ENCODE measurements around the gene C15orf40. TPM values are rescaled to one million over a fixed set of nuclear protein-coding genes. Genes with fewer than 3 reads are reported as not detected.
"Not testable (repeated sequence)": the region's sequence is repeated elsewhere in the genome, so short reads cannot be mapped to it uniquely, and the experiment has no call there.

C15orf40 gene
- total and polyA plus RNA-seq, 2 experiments from 2014 or later = 12.2 to 29.1 TPM

GRCh38 chr15:83046558-83047127, 35.2 kb upstream of the C15orf40 start:
- WGBS (ENCODE audit: low lambda C conversion rate, missing lambda C conversion rate) = 60% methylated on average over 3 of the region's 3 CpGs
- no peaks in the 10 kb centered on the region for H3K9me3 ChIP-seq (ENCODE audit: low read depth)
- DNase-seq (ENCODE audit: low spot score) = no peak

GRCh38 chr15:83044156-83044555, 32.7 kb upstream of the C15orf40 start:
- H3K36me3 ChIP-seq (replicated peaks; ENCODE audit: insufficient read depth, low read depth) = no peaks in the 10 kb centered on the region
- H3K27me3 ChIP-seq = no peaks in the 10 kb centered on the region
- H3K4me1 ChIP-seq (ENCODE audit: insufficient read depth) = no peaks in the 10 kb centered on the region
- TF ChIP-seq EZH2 (IDR thresholded peaks at IDR 0.05; ENCODE audit: borderline replicate concordance) (no peak), EZH2phosphoT487 (IDR thresholded peaks at IDR 0.05; ENCODE audit: low read depth, severe bottlenecking, unreplicated experiment) (no peak), CTCF (IDR thresholded peaks at IDR 0.05; ENCODE audit: poor library complexity) (no peak)
- peaks cover 83% of the 10 kb centered on the region for H3K79me2 ChIP-seq
- H3K9me2 ChIP-seq (replicated peaks; ENCODE audit: insufficient read depth) = no peaks in the 10 kb centered on the region
- H3K4me3 ChIP-seq = no peak overlapping the region
- peaks cover 6% of the 10 kb centered on the region for H4K20me1 ChIP-seq (ENCODE audit: insufficient read depth, poor library complexity, severe bottlenecking)
- no peak overlapping the region for H2AFZ ChIP-seq
- DNase-seq (ENCODE audit: low spot score) = no peak
- WGBS (ENCODE audit: low lambda C conversion rate, missing lambda C conversion rate) = 98% methylated on average over 12 of the region's 12 CpGs
- H3K27ac ChIP-seq = no peak overlapping the region
- H3K4me2 ChIP-seq = no peak overlapping the region
- H3K9me3 ChIP-seq (ENCODE audit: low read depth) = no peaks in the 10 kb centered on the region

More at GRCh38 chr15:83046558-83047127, 35.2 kb upstream of the C15orf40 start:
- Histone ChIP-seq H3K27me3 (no peaks in the 10 kb centered on the region), H3K36me3 (replicated peaks; ENCODE audit: insufficient read depth, low read depth) (no peaks in the 10 kb centered on the region), H3K79me2 (peaks cover 74% of the 10 kb centered on the region), H2AFZ (no peak overlapping the region), H3K9me2 (replicated peaks; ENCODE audit: insufficient read depth) (no peaks in the 10 kb centered on the region), H3K4me2 (no peak overlapping the region), H3K27ac (no peak overlapping the region), H4K20me1 (ENCODE audit: insufficient read depth, poor library complexity, severe bottlenecking) (peaks cover 6% of the 10 kb centered on the region), H3K4me1 (ENCODE audit: insufficient read depth) (no peaks in the 10 kb centered on the region), H3K4me3 (no peak overlapping the region)
- TF ChIP-seq EZH2 (IDR thresholded peaks at IDR 0.05; ENCODE audit: borderline replicate concordance) (no peak), CTCF (IDR thresholded peaks at IDR 0.05; ENCODE audit: poor library complexity) (no peak), EZH2phosphoT487 (IDR thresholded peaks at IDR 0.05; ENCODE audit: low read depth, severe bottlenecking, unreplicated experiment) (no peak)

GRCh38 chr15:83039206-83039605, 27.8 kb upstream of the C15orf40 start:
- no peak overlapping the region for H3K27ac ChIP-seq
- no peaks in the 10 kb centered on the region for H3K9me2 ChIP-seq (replicated peaks; ENCODE audit: insufficient read depth)
- H3K27me3 ChIP-seq = no peaks in the 10 kb centered on the region
- no peak overlapping the region for H3K4me3 ChIP-seq
- 81% methylated on average over 1 of the region's 1 CpG for WGBS (ENCODE audit: low lambda C conversion rate, missing lambda C conversion rate)
- peaks cover 24% of the 10 kb centered on the region for H4K20me1 ChIP-seq (ENCODE audit: insufficient read depth, poor library complexity, severe bottlenecking)
- no peaks in the 10 kb centered on the region for H3K4me1 ChIP-seq (ENCODE audit: insufficient read depth)
- H3K4me2 ChIP-seq = no peak overlapping the region
- TF ChIP-seq EZH2 (IDR thresholded peaks at IDR 0.05; ENCODE audit: borderline replicate concordance) = no peak
- H3K79me2 ChIP-seq = peaks cover 95% of the 10 kb centered on the region
- no peak for DNase-seq (ENCODE audit: low spot score)
- no peak overlapping the region for H2AFZ ChIP-seq
- H3K9me3 ChIP-seq (ENCODE audit: low read depth) = no peaks in the 10 kb centered on the region
- no peaks in the 10 kb centered on the region for H3K36me3 ChIP-seq (replicated peaks; ENCODE audit: insufficient read depth, low read depth)

- H4K20me1 ChIP-seq (ENCODE audit: insufficient read depth, poor library complexity, severe bottlenecking) = peaks cover 27% of the 10 kb centered on the region
- DNase-seq (ENCODE audit: low spot score) = no peak
- no peaks in the 10 kb centered on the region for H3K27me3 ChIP-seq
- H3K4me2 ChIP-seq = no peak overlapping the region
- H3K4me3 ChIP-seq = no peak overlapping the region
- no peak overlapping the region for H2AFZ ChIP-seq
- no peaks in the 10 kb centered on the region for H3K36me3 ChIP-seq (replicated peaks; ENCODE audit: insufficient read depth, low read depth)
- no peaks in the 10 kb centered on the region for H3K9me3 ChIP-seq (ENCODE audit: low read depth)
- no peak overlapping the region for H3K27ac ChIP-seq
- no peaks in the 10 kb centered on the region for H3K9me2 ChIP-seq (replicated peaks; ENCODE audit: insufficient read depth)
- peaks cover 94% of the 10 kb centered on the region for H3K79me2 ChIP-seq
- 96% methylated on average over 6 of the region's 6 CpGs for WGBS (ENCODE audit: low lambda C conversion rate, missing lambda C conversion rate)
- TF ChIP-seq EZH2 (IDR thresholded peaks at IDR 0.05; ENCODE audit: borderline replicate concordance) (no peak), CTCF (IDR thresholded peaks at IDR 0.05; ENCODE audit: poor library complexity) (no peak), EZH2phosphoT487 (IDR thresholded peaks at IDR 0.05; ENCODE audit: low read depth, severe bottlenecking, unreplicated experiment) (no peak)
- no peaks in the 10 kb centered on the region for H3K4me1 ChIP-seq (ENCODE audit: insufficient read depth)
Measured at GRCh38 chr15:83036253-83036652, 24.8 kb upstream of the C15orf40 start.

GRCh38 chr15:83031234-83031633, 19.8 kb upstream of the C15orf40 start:
- not testable (repeated sequence) for H3K4me3 ChIP-seq; H3K27ac ChIP-seq; H3K4me2 ChIP-seq; DNase-seq (ENCODE audit: low spot score); H4K20me1 ChIP-seq (ENCODE audit: insufficient read depth, poor library complexity, severe bottlenecking); H3K4me1 ChIP-seq (ENCODE audit: insufficient read depth); H2AFZ ChIP-seq; H3K9me2 ChIP-seq (replicated peaks; ENCODE audit: insufficient read depth); H3K36me3 ChIP-seq (replicated peaks; ENCODE audit: insufficient read depth, low read depth); H3K9me3 ChIP-seq (ENCODE audit: low read depth); H3K27me3 ChIP-seq
- peaks cover 49% of the 10 kb centered on the region for H3K79me2 ChIP-seq
- WGBS (ENCODE audit: low lambda C conversion rate, missing lambda C conversion rate) = 98% methylated on average over 6 of the region's 6 CpGs
